Testis (tissue), 2 donors: ENCODE results near the gene PDS5B.

Experiments used
- CTCF ChIP-seq, 3 experiments: fragments of 450-650 bp in 2 of 3; fragments of 200-600 bp in 1 of 3; sonication (generic) in 1 of 3; IDR thresholded peaks; one replicate each; pipeline ENCODE4 v1.5.1; 2016 to 2019; ENCODE audit warnings: antibody characterized with exemption in 3 of 3, mild to moderate bottlenecking in 2 of 3, moderate library complexity in 1 of 3
- POLR2A ChIP-seq: fragments of 450-650 bp; IDR thresholded peaks from one replicate; pipeline ENCODE4 v1.6.1; 2017; ENCODE audit warnings: antibody characterized with exemption, mild to moderate bottlenecking, moderate library complexity

- TF ChIP-seq CTCF (IDR thresholded peaks at IDR 0.05) (no peak), POLR2A (no peak)
These were observed 196.8 kb downstream of the PDS5B start for GRCh38 chr13:32783067-32783466.
